Large intestine (tissue), 3 donors: ENCODE results near the gene DHRSX. TPM values are rescaled to one million over a fixed set of nuclear protein-coding genes. Genes with fewer than 3 reads are reported as not detected.
"Not testable (repeated sequence)": the region's sequence is repeated elsewhere in the genome, so short reads cannot be mapped to it uniquely, and the experiment has no call there.

Source experiments
- DNase-seq, 2 donors: peaks; one replicate each; pipeline versions ENCODE4 v3.0.0 to v3.0.0-alpha.2; 2013
- H3K27ac ChIP-seq: one replicate; pipeline ENCODE4 v1.5.1; 2013; ENCODE audit warnings: low read length
- H3K27me3 ChIP-seq: 2 replicates; pipeline ENCODE4 v1.6.1; 2013; ENCODE audit warnings: low read length; ENCODE audit not compliant: control insufficient read depth, insufficient read depth
- H3K36me3 ChIP-seq: 2 replicates; pipeline ENCODE4 v1.6.1; 2013; ENCODE audit warnings: low read length; ENCODE audit not compliant: control insufficient read depth, insufficient read depth
- H3K4me1 ChIP-seq: one replicate; pipeline ENCODE4 v1.6.1; 2013; ENCODE audit warnings: low read length; ENCODE audit not compliant: control insufficient read depth, insufficient read depth
- H3K4me3 ChIP-seq: one replicate; pipeline ENCODE4 v1.5.1; 2013; ENCODE audit warnings: low read length
- H3K9me3 ChIP-seq: one replicate; pipeline ENCODE4 v1.6.1; 2013; ENCODE audit warnings: mild to moderate bottlenecking, low read depth, low read length, moderate library complexity; ENCODE audit not compliant: control insufficient read depth
- WGBS: methylation state at CpG from one replicate; pipeline ENCODE4 v1.1.5; 2013; ENCODE audit warnings: low lambda C conversion rate; ENCODE audit not compliant: insufficient coverage; 5-methylcytosine and 5-hydroxymethylcytosine counted together
- polyA plus RNA-seq: library from polyadenylated mRNA; unstranded; fragments of 120-200 nt; gene quantifications from one replicate; pipeline ENCODE4 v1.2.1, GENCODE V29; 2013

DHRSX gene
- polyA plus RNA-seq, 1 donor = 17.9 TPM

GRCh38 chrX:2477313-2477712 lies 23.5 kb downstream of the DHRSX start:
- peak overlapping the region; percentile 70 for H3K27ac ChIP-seq
- not testable (repeated sequence) for H3K36me3 ChIP-seq, H3K4me1 ChIP-seq, H3K9me3 ChIP-seq, H3K4me3 ChIP-seq, H3K27me3 ChIP-seq
- no CpG with 5 or more reads among the region's 11 CpGs for WGBS
- peak; percentile 79 to 93 for DNase-seq

GRCh38 chrX:2474963-2475726 lies 25.6 kb downstream of the DHRSX start:
- no peaks in the 10 kb centered on the region for H3K9me3 ChIP-seq
- H3K27me3 ChIP-seq = no peaks in the 10 kb centered on the region
- H3K4me1 ChIP-seq = peaks cover 4% of the 10 kb centered on the region
- DNase-seq = no peak
- no peak overlapping the region for H3K4me3 ChIP-seq
- no peak overlapping the region for H3K27ac ChIP-seq
- WGBS = no CpG with 5 or more reads among the region's 18 CpGs
- peaks cover 7% of the 10 kb centered on the region for H3K36me3 ChIP-seq

- H3K36me3 ChIP-seq = peaks cover 4% of the 10 kb centered on the region
- no peak overlapping the region for H3K27ac ChIP-seq
- H3K4me1 ChIP-seq = peaks cover 4% of the 10 kb centered on the region
- no peaks in the 10 kb centered on the region for H3K27me3 ChIP-seq
- no peak for DNase-seq
- H3K4me3 ChIP-seq = no peak overlapping the region
- no CpG with 5 or more reads among the region's 20 CpGs for WGBS
- H3K9me3 ChIP-seq = no peaks in the 10 kb centered on the region
Measured at GRCh38 chrX:2474280-2474962, 26.4 kb downstream of the DHRSX start.

- H3K9me3 ChIP-seq, H3K4me3 ChIP-seq, H3K4me1 ChIP-seq, H3K27me3 ChIP-seq, H3K36me3 ChIP-seq: not testable (repeated sequence)
- DNase-seq = peak; percentile 73 to 90
- WGBS = no CpG with 5 or more reads among the region's 15 CpGs
- H3K27ac ChIP-seq = peak overlapping the region; percentile 78
Measured at GRCh38 chrX:2473064-2473463, 27.7 kb downstream of the DHRSX start.

GRCh38 chrX:2471641-2472040 lies 29.1 kb downstream of the DHRSX start:
- no peak for DNase-seq
- H3K27ac ChIP-seq = no peak overlapping the region
- no CpG with 5 or more reads among the region's 7 CpGs for WGBS

GRCh38 chrX:2471126-2471525 lies 29.6 kb downstream of the DHRSX start:
- H3K9me3 ChIP-seq, H3K4me3 ChIP-seq, H3K27ac ChIP-seq, DNase-seq, H3K27me3 ChIP-seq, H3K4me1 ChIP-seq, H3K36me3 ChIP-seq: not testable (repeated sequence)
- no CpG with 5 or more reads among the region's 10 CpGs for WGBS

More at GRCh38 chrX:2471641-2472040, 29.1 kb downstream of the DHRSX start:
- Histone ChIP-seq H3K27me3 (no peaks in the 10 kb centered on the region), H3K36me3 (no peaks in the 10 kb centered on the region), H3K4me1 (no peaks in the 10 kb centered on the region), H3K4me3 (no peak overlapping the region), H3K9me3 (no peaks in the 10 kb centered on the region)

- H3K36me3 ChIP-seq, H3K9me3 ChIP-seq, DNase-seq, H3K27me3 ChIP-seq, H3K4me3 ChIP-seq, H3K27ac ChIP-seq, H3K4me1 ChIP-seq: not testable (repeated sequence)
- WGBS = no CpG with 5 or more reads among the region's 4 CpGs
Measured at GRCh38 chrX:2469852-2470251, 30.9 kb downstream of the DHRSX start.

GRCh38 chrX:2469196-2469685 lies 31.5 kb downstream of the DHRSX start:
- Histone ChIP-seq H3K36me3 (no peaks in the 10 kb centered on the region), H3K27me3 (no peaks in the 10 kb centered on the region), H3K9me3 (no peaks in the 10 kb centered on the region), H3K4me1 (no peaks in the 10 kb centered on the region), H3K27ac (no peak overlapping the region), H3K4me3 (no peak overlapping the region)
- 90% methylated on average over 2 of the region's 22 CpGs for WGBS
- DNase-seq = no peak

- WGBS = no CpG with 5 or more reads among the region's 32 CpGs
- no peak for DNase-seq
- no peaks in the 10 kb centered on the region for H3K36me3 ChIP-seq
- no peak overlapping the region for H3K4me3 ChIP-seq
- no peaks in the 10 kb centered on the region for H3K4me1 ChIP-seq
- H3K9me3 ChIP-seq = no peaks in the 10 kb centered on the region
- no peak overlapping the region for H3K27ac ChIP-seq
- H3K27me3 ChIP-seq = no peaks in the 10 kb centered on the region
Measured at GRCh38 chrX:2468261-2469195, 32.2 kb downstream of the DHRSX start.
